NOMO-1 (cell line): Measurements from ENCODE around the gene VWA5B1.
"Not testable (repeated sequence)": the region's sequence is repeated elsewhere in the genome, so short reads cannot be mapped to it uniquely, and the experiment has no call there.

ENCODE experiments used
- DNase-seq, 2 experiments: peaks; one replicate each; lab custom pipeline; 2025; ENCODE audit not compliant: unreplicated experiment in 2 of 2; lab: John Stamatoyannopoulos, UW

VWA5B1 gene

DNA sequence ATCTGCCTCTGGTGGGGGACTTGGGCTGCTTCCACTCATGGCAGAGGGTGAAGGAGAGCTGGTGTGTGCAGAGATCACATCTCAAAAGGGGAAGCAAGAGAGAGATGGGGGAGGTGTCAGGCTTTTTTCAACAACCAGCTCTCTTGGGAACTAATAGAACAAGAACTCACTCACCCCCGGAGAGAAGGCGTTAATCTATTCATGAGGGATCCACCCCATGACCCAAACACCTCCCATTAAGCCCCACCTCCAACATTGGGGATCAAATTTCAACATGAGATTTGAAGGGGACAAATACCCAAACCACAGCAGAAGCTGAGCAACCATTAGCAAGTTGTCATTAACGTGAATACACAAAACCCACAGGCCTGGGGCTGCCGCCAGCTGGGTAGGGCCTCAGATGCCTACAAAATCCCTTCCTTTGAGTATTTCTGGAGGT is 12.0 kb upstream of the VWA5B1 start:
- DNase-seq: peak in 1 of 2 experiments; percentile 11

- DNase-seq: no peak
Observed at GRCh38 chr1:20279509-20279908, 11.2 kb upstream of the VWA5B1 start.

GRCh38 chr1:20280341-20280740 is 10.3 kb upstream of the VWA5B1 start:
- no peak for DNase-seq

GRCh38 chr1:20280906-20281305 is 9.8 kb upstream of the VWA5B1 start:
- no peak for DNase-seq

DNA sequence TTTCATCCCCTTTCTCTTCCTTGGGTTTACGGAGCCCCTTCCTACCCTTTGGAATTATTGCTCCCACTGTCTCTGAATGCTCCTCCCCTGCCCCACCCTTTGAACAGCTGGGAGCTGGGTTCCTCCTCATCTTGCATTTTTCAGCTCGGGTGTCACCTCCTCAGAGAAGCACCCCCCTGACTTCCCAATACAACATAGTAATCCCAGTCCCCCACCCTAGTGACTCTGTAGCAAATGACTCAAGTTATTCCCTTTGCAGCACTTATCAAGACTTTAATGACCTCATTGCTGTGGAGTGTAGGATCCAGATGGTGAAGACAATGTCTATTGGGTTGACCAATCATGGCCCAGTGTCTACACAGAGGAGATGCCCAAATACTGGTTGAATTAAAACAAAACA is 8.9 kb upstream of the VWA5B1 start:
- no peak for DNase-seq

- no peak for DNase-seq
Observed at GRCh38 chr1:20282533-20282932, 8.1 kb upstream of the VWA5B1 start.

- no peak for DNase-seq
Observed at GRCh38 chr1:20284046-20284445, 6.6 kb upstream of the VWA5B1 start.

GRCh38 chr1:20284625-20285024 is 6.0 kb upstream of the VWA5B1 start:
- DNase-seq: no peak

GRCh38 chr1:20285510-20285909 is 5.2 kb upstream of the VWA5B1 start:
- no peak for DNase-seq

DNA sequence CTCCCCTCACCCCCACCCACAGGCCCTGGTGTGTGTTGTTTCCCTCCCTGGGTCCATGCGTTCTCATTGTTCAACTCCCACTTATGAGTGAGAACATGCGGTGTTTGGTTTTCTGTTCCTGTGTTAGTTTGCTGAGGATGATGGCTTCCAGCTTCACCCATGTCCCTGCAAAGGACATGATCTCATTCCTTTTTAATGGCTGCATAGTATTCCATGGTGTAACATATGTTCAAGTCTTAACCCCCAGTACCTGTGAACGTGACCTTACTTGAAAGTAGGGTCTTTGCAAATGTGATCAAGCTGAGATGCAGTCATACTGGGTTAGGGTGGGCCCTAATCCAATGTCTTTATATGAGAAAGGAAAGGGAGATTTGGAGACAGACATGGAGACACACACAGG is 3.0 kb upstream of the VWA5B1 start:
- DNase-seq: not testable (repeated sequence)

DNA sequence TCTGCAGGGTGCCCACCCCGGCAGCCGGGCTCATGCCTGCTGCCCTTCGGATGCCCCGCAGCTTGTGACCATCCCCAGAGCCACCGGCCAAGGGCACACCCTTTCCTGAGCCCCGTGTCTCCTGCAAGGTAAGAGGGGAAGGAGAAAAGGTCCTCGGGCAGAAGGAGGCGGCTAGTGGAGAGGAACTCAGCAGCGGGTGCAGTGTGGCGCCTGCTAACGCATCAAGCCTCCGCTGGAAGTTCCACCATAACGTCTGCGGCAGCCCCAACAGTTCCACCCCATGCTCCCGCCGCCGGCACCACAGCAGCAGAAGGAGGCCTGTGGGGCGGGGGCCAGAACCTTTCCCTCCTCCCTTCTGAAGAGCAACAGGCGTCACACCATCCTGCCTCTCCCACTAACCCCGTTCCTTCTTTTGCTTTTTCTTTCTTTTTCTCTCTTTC is 990 bp downstream of the VWA5B1 start:
- no peak for DNase-seq

GRCh38 chr1:20298626-20299025 is 8.0 kb downstream of the VWA5B1 start:
- DNase-seq: no peak

DNA sequence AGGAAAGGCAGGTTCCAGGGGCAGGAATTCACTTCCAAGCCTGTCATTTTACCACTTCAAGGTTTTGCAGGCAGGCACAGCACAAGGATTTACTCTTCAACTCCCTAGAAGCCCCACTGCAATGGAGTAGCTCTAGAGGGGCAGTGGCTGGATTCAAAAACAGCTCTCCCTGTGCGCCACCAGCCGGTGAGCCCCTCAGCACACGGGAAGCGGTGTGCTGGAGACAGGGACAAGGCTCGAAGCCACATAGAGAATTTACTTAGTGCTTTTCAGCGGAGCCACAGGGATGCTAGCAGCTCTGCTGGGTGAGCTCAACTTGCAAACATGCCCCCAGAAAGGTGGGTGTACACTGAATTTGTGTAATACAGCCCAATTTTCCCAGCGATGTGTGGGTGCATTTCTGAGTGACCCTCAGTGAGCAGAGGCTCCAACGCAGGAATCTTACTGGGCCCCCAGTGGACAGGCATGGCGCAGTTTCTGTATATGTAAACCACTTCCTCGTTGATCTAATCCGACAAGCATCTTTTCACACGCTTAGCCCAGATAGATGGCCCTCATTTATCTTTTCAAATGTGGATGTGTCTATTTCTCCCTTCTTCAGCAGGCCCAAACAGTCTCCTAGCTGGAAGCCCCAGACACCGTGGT is 10.9 kb downstream of the VWA5B1 start:
- DNase-seq: no peak

DNA sequence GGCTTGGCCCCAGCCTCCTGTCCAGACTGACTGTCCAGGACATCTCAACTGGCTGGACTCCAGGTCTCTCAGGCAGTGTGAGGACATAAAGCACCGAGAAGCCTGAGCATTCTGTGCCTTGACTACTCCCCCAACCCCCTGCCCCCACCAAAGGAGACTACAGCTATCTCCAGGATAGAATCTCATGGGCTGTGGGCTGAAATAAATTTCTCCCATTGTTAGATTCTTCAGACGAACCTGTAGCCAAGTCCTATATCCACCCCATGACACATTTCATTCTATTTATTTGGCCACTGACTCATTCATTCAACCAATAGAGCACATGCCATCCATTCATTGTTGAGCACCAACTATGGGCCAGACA is 11.4 kb downstream of the VWA5B1 start:
- DNase-seq: no peak

DNA sequence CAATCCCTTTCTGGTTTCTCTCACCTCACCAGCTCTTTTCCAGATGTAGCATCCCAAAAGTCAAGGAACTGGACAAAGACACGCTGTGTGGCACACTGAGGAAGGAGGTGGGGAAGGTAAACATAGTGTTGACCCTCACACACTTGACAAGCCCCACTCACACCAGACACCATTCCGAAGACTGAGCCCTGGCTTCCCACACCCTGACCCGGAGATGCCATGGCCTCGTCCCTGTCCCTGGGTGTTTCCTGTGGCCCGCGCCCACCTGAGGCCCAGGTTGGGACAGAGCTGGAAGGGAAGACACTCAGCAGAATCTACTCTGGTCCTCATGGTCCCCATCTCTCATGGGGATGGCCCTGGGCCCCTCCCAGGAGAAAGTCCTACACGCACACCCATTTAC is 16.4 kb downstream of the VWA5B1 start:
- DNase-seq: no peak

GRCh38 chr1:20308569-20308968 is 17.9 kb downstream of the VWA5B1 start:
- DNase-seq: no peak

DNA sequence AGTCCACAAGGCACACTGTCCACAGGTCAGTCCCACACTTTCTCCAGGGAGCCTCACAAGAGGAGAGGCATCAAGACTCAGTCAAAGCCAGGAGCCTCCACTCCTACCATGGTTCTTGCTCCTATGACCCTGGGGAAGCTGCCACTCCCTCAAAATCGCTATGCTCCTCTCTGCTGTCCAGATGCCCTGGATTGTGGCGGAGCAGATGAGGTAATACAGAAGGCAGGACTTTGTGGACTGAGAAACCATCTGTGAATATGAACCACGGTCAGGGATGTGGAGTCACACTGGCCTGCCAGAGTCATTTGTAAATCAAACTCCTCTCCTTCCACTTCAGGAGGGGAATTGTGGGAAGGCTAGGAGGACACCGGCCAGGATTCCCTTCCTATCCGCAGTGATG is 20.6 kb downstream of the VWA5B1 start:
- no peak for DNase-seq

GRCh38 chr1:20312310-20312709 is 21.6 kb downstream of the VWA5B1 start:
- DNase-seq: no peak

GRCh38 chr1:20312818-20313217 is 22.1 kb downstream of the VWA5B1 start:
- DNase-seq: no peak

- no peak for DNase-seq
Observed at GRCh38 chr1:20317471-20317870, 26.8 kb downstream of the VWA5B1 start.

- DNase-seq: no peak
Observed at GRCh38 chr1:20318521-20318920, 27.8 kb downstream of the VWA5B1 start.

DNA sequence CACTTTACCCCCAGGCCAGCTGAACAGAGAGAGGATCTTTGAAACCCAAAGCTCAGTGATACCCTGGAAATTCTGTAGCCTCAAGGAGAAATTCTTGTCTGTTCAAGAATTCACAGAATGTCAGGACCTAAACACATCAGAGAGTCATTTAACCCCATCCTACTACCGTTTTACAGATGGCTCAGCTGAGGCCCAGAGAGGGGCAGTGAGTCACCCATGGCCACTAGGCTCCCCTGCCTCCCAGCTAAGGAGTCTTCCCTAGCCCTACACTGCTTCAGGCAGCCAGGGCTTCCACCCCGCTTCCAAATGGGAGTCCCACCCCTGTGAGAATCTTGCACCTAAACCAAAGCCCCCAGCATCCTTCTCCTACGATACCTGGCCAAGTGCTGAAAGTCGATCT is 28.3 kb downstream of the VWA5B1 start:
- DNase-seq: no peak
